DMS153 treated with DMSO at 0.1 percent for 48 hours (cell line): ENCODE data around the gene S100A7A.
"Not testable (repeated sequence)": the region's sequence is repeated elsewhere in the genome, so short reads cannot be mapped to it uniquely, and the experiment has no call there.

ENCODE experiments used
- DNase-seq: peaks from one replicate; lab custom pipeline; 2025; ENCODE audit not compliant: unreplicated experiment; lab: John Stamatoyannopoulos, UW

Gene S100A7A

DNA sequence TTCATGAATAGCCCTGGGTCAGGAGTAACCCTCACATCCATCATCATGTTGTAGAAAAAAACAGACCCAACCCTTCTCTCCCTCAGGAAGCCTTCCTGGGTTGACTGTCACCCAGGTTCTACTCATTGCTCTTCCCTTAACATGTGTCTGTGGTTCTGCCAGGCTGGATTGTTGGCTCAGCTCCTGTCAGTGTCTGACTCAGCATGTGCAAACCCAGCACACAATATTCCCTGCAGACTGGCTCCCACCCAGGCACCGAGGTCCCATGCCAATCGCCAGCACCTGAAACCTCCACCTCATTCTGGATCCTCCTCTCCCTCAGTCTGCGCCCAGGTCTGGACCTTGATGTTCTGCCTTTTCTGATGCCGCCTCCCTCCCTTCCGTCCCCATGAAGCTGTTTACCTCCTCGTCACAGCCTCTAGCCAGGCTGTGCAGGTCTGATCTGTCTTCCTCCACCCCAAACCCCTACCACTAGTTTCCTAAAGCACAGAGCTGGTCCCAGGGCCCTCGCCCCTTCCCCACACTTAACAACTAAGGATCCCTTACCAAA lies 21.1 kb upstream of the S100A7A start:
- no peak for DNase-seq

GRCh38 chr1:153395776-153396175 lies 20.5 kb upstream of the S100A7A start:
- DNase-seq, result no peak

DNA sequence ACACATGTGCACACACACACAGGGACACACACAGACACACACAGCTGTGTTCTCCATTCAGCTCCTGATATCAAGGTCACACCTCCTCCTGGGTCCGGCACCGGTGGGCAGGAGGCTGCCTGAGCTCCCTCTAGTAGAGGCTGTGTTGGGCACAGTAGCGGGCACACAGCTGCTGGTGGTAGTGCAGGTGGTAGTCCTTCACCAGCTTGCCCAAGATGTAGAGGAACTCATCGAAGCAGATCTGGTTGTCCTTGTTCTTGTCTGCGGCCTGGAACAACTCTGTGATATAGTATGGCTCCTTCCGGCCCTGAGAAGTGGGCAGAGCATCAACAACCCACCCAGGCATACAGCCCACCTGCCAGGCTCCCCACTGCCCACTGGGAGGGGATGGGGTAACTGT lies 19.9 kb upstream of the S100A7A start:
- no peak for DNase-seq

DNA sequence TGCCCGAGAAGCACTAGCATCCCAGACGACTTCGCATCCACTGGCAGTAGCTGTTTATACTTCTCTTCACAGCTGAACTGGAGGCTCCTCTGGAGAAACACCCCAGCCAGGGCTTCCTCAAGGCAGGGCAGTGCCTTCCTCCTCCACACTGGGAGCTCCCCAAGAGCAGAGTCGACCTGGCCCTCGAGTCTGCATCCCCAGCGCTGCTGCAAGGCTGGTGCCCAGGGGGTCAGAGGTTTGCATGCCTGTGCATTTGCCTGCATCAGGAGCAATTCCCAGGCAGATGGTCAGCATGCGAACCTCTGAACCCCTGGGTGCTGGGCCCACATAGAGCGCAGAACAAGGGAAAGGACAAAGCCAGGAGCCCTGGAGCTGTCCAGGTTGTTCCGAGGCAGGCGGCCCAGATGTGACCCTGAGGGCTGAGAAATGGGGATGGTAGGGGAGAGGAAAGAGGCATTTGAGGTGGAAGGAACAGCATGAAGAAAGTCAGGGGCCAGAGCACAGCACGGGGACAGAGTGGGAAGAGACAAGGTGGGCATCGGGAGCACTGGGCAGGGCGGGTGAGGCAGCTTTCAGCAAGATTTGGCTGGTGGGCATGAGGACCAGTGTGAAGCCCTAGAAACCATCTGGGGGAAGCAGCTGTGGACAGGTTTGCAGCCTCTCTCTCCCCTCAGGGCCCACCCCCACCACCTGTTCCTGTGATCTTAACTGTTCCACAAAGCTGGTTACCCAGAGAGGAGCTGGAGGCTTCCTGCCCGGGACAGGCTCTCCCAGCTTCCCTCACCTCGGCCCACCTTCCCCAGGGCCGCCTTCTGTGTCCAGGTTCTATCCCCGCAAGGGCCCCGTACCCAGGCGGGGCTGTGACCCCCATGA lies 19.0 kb upstream of the S100A7A start:
- no peak for DNase-seq

DNA sequence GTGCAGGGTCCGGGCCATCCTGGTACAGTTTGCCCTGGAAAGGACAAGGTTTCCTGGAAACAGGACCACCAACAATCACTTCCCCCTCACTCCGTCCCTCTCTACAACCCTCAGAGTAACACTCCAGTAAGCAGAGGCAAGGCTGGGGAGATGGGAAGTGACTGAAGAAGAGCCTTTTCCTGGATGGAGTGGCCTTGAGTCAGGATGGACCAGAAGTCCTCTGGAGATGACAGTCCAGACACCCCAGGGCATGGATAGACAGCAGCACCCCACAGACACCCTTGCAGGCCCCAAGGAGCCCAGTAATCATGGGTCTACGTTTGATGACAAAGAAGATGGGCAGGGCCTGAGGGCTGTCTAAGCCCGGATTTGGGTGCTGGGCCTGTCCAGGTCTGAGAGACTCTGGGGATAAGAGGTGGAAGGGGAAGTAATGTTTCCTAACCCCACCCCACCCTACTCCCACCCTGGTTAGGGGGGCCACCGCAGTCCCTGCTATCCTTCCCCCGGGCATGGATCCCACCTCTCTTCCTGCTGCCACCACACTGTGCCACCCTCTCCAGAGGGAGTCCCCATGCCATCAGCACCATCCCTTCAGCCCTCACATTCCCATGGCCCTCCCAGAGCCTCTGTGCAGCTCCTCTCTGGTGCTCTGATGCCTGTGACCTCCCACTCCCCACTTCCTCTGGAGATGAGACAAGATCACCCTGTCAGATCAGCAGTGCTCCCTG lies 18.2 kb upstream of the S100A7A start:
- no peak for DNase-seq

GRCh38 chr1:153399401-153400055 lies 16.8 kb upstream of the S100A7A start:
- no peak for DNase-seq

- peak; percentile 33 for DNase-seq
These were observed 16.1 kb upstream of the S100A7A start for GRCh38 chr1:153400244-153400643.

DNA sequence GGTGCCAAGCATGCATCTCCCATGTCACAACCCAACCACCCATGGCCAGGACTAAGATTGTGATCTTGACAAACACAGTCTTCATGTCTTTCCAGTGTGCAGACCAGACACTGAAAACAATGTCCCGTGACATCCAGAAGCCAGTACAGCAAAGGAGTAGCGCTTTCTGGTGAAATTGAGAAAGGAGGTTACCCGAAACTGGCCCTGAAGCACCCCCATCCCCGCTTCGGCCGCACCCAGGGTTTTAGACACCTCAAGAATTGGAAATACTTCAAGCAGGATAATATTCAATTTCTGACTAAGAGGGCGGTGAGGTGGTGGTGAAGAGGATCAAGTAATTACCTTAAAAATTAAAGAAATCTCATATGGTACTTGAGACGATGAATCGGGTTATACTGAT lies 14.9 kb upstream of the S100A7A start:
- DNase-seq, result no peak

GRCh38 chr1:153402226-153402625 lies 14.1 kb upstream of the S100A7A start:
- no peak for DNase-seq

DNA sequence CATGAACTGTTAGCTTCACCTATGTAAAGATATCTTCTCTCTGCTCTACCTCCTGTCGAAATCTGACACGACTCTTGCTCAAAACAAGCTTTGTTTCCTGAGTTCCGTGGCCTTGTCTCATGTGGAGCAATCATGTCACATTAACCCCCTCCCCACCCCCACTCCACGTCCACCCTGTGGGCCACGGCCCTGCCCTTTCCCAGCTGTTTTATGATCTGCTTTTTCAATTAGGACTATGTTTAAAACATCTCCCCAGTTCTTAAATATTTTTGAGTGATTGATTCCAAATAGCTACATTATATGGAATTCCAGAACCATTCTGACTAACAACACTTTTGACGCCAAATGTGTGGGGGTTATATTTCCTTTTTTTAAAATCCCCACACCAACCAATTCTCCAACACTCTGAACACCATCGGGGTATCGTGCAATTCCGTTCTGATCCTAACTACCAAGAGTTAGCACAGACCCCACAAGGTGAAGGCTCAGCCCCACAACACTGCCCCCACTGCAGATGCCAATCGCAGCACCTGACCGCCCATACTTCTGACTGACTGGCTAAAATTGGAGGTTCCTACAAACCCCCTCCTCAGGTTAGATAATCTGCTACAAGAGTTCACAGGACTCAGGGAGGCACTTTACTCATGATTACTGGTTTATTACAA lies 12.8 kb upstream of the S100A7A start:
- DNase-seq, result no peak

- no peak for DNase-seq
These were observed 12.2 kb upstream of the S100A7A start for GRCh38 chr1:153404086-153404635.

- DNase-seq, result no peak
These were observed 11.6 kb upstream of the S100A7A start for GRCh38 chr1:153404768-153405167.

DNA sequence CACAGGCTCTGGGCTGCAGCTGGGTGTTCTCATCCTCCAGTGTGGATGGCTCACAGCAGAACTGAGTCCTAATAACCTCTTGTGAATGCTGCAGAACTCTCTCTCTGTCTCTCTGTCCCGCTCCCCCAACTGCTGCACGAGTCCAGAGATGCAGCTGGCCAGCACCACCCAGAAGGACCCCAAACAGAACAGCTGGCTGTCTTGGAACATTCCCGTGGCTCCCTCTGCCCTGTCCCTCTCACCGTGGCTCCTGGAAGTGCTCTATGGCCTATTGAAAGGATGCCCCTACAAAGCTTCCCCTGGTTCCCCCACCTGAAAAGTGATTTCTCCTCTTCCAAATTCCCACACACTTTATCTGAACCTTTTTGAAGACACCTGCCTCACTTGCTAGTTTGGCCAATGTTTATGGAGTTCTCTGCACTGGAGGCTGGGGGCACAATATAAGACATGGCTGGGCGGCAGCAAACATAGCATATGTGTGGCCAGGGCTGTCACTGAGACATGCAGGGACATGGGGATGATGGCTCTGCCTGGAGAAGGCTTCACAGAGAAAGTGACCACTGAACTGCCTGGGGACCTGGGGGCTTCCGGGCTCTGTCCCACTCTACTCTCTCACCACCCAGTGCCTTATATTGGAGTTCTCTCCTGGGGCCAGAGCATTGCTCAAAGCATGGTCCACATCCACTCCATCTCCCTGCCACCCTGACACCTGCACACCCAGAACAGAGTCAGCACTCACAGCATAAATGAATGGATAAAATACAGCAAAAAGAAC lies 10.3 kb upstream of the S100A7A start:
- not testable (repeated sequence) for DNase-seq

- DNase-seq, result not testable (repeated sequence)
These were observed 9.0 kb upstream of the S100A7A start for GRCh38 chr1:153407274-153407673.

DNA sequence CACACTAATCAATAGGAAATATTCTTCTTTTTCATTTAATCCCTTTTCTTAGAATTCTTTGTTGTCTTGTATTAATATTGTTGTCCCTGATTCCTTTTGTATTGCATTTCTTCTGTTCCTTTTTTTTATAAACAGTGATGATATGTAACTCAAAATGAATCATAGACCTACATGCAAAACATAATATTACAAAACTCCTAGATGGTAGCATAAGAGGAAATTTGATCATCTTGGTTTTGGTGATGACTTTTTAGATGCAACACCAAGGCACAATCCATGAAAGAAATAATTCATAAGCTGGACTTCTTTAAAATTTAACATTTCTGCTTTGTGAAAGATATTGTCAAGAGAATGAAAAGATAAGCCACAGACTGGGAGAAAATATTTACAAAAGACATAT lies 2.4 kb upstream of the S100A7A start:
- not testable (repeated sequence) for DNase-seq

DNA sequence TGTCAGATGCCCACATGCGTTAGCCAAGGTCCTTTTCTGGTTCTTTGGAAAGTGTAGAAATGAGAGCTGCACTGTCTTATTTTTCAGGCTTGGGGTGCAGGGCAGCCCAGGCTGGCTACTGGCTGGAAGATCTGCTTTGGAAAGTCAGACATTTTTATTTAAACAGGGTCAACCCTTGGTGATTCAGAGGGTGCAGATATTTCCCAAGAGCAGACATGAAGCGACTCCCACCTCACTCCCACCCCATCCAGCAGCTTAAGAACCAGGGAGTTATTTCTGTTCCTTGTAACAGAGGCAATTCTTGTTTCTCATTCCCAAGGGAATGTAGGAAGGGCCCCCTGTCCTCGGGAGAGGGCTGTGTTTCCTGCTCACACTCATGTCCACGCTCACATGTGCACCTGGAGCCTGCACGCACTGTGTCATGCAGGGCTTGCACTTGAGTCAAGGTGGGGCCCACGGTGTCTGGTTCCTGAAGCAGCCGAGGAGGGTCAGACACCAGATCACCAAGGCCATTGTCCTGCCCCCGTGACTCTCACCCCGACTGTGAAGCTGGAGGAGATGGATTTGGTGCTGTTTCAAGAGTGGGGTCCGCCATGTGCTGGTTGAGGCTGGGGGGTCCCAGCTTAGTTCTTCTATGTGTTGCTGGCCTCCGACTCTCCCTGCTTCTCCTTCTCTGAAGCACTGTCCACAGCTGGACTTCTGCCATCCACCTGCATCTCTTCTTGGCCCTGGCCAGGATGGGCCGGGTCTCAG lies 992 bp downstream of the S100A7A start:
- DNase-seq, result no peak

DNA sequence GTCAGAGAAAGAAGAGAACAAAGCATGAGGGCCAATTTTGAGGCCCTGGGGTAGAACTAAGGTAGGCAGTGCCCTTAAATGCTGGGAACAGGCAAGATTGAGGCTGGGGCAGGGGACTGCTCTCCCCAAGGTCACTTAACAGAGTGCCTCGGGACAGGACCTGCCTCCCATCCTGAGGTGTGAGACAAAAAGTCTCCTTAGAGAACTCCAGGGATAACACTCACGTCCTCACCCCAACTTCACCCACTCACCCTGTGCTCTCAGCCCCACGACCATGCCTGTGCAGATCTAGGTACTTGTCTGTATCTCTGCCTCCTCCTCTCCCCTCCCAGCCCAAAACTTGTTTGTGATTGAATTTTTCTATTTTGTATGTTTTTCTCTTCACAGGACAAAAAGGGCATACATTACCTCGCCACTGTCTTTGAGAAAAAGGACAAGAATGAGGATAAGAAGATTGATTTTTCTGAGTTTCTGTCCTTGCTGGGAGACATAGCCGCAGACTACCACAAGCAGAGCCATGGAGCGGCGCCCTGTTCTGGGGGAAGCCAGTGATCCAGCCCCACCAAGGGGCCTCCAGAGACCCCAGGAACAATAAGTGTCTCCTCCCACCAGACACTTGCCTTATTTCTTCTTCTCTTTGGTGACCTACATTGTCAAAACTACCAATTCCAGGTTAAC lies 2.6 kb downstream of the S100A7A start:
- DNase-seq, result not testable (repeated sequence)

DNA sequence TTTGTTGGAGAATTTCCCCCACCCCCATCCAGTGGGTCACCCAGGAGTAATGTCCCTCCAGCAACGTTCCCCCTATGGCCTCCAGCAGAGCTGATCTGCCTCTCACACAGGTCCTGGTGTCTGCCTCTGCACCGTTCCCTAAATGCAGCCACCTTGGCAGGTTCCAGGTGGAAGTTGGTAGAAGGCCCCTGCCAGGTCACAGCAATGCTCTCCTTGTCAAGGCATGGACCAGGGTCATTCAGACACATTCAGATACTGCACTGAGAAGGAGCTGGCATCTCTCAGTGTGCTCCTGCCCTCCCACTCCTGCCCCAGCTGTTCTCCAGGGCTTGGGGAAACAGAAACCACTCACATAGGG lies 3.1 kb downstream of the S100A7A start:
- DNase-seq, result not testable (repeated sequence)

DNA sequence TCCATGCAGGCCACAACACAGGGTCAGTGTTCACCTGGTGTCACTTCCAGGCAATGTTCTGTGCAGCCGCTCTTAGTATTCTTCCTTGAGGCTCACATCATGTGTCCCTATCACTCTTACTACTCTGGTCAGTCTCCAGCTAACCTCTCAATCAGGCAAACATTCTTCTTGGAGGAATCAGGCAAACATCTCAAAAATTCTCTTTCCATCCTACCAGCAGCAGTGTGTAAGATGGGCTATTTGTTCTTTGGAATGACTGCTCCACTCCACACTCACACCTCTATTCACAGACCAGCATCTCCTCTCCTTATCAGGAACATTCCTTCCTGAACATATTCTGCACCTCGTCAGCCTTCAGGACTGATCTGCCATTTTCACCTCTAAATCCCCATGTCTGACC lies 4.0 kb downstream of the S100A7A start:
- DNase-seq, result no peak
